DMS153 (cell line): ENCODE results near the gene GJA3.

Source experiments
- DNase-seq: peaks from one replicate; lab custom pipeline; 2025; lab: John Stamatoyannopoulos, UW

The GJA3 gene

GRCh38 chr13:20127562-20128458 is 33.0 kb downstream of the GJA3 start:
- no peak for DNase-seq

- DNase-seq: no peak
These were observed 33.6 kb downstream of the GJA3 start for GRCh38 chr13:20127262-20127561.

DNA sequence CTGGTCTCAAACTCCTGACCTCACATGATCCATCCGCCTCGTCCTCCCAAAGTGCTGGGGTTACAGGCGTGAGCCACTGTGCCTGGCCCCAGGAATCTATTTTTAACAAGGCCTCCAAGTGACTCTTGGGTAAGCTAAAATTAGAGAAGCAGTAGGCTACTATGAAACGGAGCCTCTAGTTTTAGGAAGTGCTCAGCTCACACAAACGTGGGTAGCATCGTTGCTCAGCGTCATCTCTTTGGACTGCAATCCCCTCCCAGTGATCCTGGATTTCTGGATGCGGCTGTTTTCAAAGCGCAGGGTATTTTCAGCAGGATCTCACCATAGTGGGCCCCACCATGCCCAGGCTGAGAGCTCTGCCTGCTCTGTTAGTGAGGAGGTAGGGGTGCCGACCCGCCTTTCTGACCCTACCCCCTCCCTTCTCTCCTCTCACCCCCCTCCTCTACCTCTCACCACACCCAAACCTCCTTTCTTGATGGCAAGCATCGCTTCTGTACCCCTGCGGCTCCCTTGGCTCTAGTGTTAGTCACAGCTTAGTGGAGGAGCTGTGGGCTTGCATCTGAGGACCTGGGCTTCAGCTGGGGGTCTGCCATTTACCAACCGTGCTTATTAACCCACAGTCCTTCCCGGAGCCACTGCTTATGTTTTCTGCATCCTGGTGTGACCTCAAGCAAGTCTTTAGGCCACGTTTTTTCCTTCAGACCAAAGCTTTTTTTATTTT is 34.2 kb downstream of the GJA3 start:
- DNase-seq: no peak

- DNase-seq: no peak
These were observed 35.1 kb downstream of the GJA3 start for GRCh38 chr13:20125783-20126165.

DNA sequence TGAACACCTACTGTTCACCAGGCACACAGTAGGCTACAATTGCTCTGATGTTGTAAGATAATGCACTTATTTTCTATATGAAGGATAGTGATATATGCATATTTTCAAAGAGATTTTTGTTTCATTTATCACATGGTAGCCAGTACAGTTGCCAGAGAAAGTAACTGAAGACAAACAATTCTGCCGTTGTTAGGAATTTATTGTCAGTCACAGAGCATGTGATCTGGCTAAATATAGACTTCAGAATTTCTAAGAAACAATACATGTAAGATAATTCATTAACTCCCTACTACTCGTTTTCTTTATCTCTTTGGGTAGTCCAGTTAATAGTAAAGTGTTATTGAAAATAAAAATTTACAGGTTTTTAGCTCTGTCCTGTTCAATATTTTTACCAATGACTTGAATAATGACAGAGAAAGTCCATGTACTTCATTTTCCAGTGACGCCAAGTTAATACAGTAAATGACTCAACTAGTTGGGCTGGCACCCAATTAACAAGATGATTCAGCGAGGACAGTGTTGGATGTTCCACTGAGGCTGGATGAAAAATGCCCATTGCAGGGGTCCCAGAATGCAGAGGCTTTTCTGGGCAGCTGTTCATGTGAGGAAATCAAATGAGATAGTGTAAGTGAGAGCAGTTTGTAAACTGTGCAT is 35.6 kb downstream of the GJA3 start:
- no peak for DNase-seq

- DNase-seq: no peak
These were observed 36.5 kb downstream of the GJA3 start for GRCh38 chr13:20124303-20124702.

DNA sequence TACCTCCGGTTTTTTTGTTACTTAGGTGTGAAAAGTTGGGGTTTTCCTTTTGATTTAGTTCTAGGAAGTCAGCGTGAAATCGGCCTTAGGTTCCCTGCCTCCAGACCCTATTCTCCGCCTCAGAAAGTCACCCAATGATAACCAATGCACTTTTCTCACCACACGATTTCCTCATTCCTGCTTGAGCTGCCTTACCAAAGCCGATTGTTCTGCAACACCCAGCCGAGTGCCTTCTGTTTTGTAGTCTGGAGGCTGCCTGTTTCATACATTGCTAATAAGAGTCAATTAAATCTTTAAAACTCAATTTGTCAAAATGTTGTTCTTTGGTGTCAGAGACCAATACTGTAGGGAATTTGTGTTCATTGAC is 39.7 kb downstream of the GJA3 start:
- DNase-seq: no peak

GRCh38 chr13:20119960-20120359 is 40.9 kb downstream of the GJA3 start:
- DNase-seq: no peak

DNA sequence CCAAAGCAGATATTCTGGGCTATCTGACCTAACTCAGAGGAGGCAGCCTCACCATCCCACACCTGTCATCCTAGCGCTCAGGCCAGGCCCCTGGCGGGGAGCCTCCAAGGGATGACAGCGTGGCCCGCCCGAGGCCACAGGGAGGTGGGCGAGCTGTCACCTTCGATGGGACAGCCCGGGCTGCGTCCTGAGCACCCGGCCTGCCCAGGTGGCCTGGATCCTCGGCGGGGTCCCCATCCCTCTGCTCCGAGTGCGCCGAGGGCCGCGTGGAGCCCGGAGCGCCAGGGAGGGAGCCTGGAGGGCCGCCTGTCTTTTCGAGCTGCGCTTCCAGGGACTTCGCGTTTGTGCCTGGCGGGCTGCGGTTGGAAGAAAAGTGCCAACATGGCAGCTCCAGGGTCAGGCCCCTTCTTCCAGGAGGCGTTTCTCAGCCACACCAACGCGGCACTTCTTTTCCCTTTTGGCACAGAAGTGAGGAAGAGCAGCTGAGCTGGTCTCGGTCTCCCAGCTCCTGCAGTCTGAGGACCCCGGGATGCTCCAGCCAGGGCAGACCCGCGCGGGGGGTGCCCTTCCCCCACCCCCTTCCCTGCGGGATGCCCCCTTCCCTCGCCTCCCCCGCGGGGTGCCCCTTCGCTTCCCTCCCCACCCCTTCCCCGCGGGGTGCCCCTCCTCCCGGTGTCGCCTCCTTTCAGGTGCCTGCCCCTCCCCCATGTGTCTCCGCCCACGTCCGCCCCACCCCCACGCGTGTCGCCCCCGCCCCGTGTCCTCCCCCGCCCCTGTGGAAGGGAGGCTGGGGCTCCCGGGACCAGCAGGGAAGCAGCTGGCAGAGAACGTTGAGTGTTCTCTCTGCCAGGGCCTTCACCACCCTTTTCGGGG is 42.3 kb downstream of the GJA3 start:
- no peak for DNase-seq

- no peak for DNase-seq
These were observed 44.6 kb downstream of the GJA3 start for GRCh38 chr13:20116213-20116612.

DNA sequence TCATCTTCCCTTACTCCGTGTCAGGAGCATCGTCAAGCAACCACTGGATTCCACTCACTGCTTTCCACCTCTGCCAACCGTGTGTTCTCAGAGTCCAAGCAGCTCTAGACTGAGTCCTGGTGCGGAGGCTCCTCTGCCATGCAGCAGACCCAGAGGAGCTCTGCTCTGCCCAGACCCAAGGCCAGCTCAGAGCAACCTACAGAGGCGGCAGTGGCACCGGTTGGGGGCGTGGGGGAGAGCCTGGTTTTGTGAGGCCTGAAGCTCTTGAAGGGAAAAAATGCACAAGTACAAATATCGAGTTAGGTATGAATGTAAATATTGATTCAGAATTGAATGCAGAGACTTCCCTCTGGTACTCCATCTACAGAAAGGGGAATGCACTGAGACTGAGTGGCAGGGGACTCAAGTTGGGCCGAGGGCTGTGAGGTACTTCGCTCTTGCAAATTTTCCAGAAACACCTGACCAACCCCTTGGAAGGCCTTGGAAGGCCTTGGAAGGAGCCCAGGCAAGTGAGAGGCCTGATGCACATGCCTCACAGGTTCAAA is 46.7 kb downstream of the GJA3 start:
- no peak for DNase-seq

DNA sequence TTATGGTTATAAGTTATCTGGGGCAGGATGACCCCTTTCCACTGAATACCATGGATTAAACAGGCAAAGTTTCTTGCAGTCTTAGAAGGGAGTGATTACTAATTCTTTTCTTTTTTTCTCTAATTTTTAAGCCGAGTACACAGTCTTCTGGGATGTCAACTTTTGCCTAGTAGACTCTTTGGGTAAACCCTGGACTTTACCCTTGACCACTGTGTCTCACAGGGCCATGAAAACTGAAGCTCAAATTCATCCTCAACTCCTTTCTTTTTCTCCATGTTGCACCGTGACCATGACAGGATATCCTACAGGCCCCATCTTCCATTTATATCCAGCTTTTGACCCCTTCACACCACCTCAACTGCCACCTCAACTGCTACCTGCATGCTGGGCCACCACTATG is 51.8 kb downstream of the GJA3 start:
- DNase-seq: no peak

DNA sequence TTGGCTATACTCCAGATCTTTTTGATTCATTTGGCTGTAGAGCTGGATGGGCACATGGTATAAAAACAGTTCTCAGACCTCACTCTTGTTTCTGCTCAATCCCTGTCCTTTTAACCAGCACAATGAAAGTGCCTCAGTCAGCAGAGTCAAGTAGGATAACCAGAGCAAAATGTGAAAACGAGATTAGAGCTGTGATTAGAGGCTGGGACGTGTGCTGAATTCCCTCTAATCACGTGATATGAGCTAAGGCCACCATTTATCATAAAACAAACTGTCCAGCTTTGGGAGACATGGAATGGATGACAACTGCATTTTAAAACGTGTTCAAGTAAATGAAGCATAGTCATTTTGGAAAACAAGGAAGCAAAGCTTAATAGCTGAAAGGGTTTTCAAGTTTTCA is 54.1 kb downstream of the GJA3 start:
- no peak for DNase-seq

DNA sequence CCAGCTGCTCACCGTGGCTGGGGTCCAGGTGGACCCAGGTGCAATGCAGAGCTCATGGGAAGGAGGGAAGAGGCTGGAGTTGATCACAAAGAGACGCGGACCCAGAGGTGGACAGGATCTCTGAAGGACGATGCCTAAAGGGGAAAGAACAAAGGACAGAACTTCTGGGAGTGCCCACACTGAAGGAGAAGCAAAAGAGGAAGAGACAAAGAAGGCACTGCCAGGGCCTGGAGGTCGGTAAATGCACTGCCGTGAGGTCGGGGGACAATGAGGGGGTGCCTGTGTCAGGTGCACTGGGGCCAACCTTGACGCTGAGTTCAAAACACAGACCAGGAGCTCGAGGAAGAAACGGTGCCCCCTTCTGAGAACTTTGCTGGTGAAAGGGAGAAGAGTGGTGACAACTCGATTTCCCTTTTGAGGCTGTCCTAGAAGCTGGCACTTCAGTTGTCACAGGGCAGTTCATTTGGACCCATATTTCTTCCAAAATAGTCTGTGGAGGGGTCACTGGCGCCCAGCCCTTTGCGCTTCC is 55.6 kb downstream of the GJA3 start:
- no peak for DNase-seq

GRCh38 chr13:20102525-20103180 is 58.2 kb downstream of the GJA3 start:
- DNase-seq: no peak

- peak; percentile 48 for DNase-seq
These were observed 59.2 kb downstream of the GJA3 start for GRCh38 chr13:20101467-20102316.

DNA sequence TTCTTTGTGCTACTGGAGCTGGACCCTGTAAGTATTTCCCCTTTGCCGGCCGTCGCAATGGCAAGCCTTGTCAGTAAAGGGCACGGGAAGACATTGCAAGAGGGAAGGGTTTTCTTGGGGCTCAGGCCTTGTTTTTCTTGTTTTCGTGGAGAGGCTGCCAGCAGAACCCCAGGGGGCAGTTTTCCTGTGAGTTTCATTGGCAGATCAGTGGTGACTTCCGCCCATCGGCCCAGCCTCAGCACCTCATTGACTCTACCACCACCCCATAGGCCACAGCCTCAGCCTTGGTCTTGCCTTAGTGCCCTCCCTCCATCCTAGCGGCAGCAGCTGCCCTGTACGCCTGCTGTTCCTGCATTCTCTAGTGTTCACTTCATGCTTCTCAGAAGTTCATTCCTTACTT is 61.5 kb downstream of the GJA3 start:
- no peak for DNase-seq

DNA sequence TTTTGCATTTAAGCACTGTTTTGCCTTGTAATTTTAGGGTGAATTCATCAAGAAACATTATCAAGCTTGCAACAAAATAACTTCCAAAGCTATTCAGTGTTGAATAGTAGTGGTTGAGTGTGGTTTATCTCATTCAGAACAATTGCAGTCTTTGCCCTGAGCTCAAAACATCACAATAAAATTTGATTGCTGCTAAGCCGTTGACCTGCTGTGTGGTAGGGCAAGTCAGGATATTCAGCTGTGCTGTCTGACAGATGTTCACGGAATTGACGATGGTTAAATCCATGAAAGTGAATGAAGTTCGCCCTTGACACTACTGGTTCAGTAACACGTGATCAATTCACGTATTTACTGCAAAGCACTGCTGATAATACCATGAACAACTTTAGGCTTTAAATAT is 66.9 kb downstream of the GJA3 start:
- no peak for DNase-seq

- DNase-seq: no peak
These were observed 70.5 kb downstream of the GJA3 start for GRCh38 chr13:20090349-20090748.
